ENCODE data around the gene MPPED2. TPM values are rescaled to one million over a fixed set of nuclear protein-coding genes. Genes with fewer than 3 reads are reported as not detected.

The MPPED2 gene
- total RNA-seq, 1 experiment from 2014 or later: 4.7 TPM

DNA sequence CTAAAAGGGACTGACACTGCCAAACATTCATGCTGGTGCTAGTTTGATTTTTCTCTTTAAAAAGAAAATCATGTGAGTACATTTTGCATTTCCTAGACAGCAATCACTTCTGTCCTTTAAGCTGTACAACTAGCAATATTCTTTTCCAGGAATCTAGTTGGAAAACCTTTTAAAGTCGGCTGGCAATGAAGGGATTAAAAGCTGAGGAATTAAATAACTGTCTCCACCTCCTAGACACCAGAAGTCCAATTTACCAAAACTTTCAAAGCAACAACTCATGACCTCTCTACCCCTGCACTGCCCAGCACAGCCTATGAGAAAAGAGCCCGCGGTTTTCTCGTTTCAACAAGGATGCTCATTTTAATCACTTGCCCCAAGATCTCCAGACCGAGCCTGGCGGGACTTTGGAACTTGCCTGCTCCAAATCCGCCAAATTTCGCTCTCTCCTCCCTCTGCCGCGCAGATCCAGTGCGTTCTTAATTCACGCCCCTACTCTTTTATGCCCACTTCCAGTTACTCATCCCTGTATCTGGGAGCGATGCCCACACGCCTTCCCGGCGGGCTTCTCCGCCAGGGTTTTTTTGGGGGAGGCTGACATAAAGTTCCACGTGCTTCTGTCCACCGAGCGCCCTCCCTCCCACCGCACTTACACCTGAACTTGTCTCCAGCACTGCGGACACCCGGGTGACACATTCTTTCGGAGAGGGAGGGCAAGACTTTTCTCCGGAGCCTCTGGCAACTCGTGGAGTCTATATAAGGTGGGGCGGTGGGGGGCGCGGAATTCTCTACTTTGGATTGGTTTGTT, 2.5 kb downstream of the MPPED2 start:
- Histone ChIP-seq H4K5ac (ENCODE audit: insufficient read length, low read depth, low read length) (no peak overlapping the region), H3K18ac (ENCODE audit: insufficient read length, low read depth, low read length) (no peak overlapping the region), H3K14ac (ENCODE audit: insufficient read depth, low read length) (no peak overlapping the region; the same call in 1 of the 2 replicates), H3K4me2 (ENCODE audit: insufficient read depth, insufficient read length, low read length) (peak overlapping the region; percentile 85), H3K9me3 (ENCODE audit: control insufficient read depth, low read depth, low read length) (no peaks in the 10 kb centered on the region), H4K20me1 (ENCODE audit: control insufficient read depth, insufficient read depth, insufficient read length) (no peaks in the 10 kb centered on the region), H3T11ph (ENCODE audit: low read length) (no peak overlapping the region), H2BK5ac (ENCODE audit: insufficient read length, low read length) (no peak overlapping the region), H2AK5ac (ENCODE audit: insufficient read length, low read length) (no peak overlapping the region), H2BK15ac (ENCODE audit: low read depth, low read length) (no peak overlapping the region), H3K4me1 (ENCODE audit: insufficient read depth, low read length) (peaks cover 4% of the 10 kb centered on the region; the same call in 1 of the 2 replicates), H3K79me1 (ENCODE audit: insufficient read depth, low read depth, low read length, poor library complexity, severe bottlenecking) (no peaks in the 10 kb centered on the region), H3K4ac (ENCODE audit: low read depth, low read length) (no peak overlapping the region), H4K91ac (ENCODE audit: insufficient read length, low read depth, low read length) (no peak overlapping the region), H3K9ac (ENCODE audit: extremely low read depth, insufficient read length, low read length) (peak overlapping the region; percentile 28), H3K79me2 (ENCODE audit: insufficient read depth, low read length) (peaks cover 2% of the 10 kb centered on the region; the same call in 1 of the 2 replicates), H2BK120ac (ENCODE audit: low read depth, low read length, poor library complexity, severe bottlenecking) (no peak overlapping the region), H2BK20ac (ENCODE audit: low read depth, low read length, poor library complexity, severe bottlenecking) (no peak overlapping the region), H3K27me3 (ENCODE audit: insufficient read depth, low read length) (peaks cover 7% of the 10 kb centered on the region; the same call in 1 of the 2 replicates), H3K27ac (ENCODE audit: insufficient read length, low read depth, low read length) (no peak overlapping the region), H3K23ac (ENCODE audit: insufficient read length, low read depth, low read length) (no peak overlapping the region), H2AFZ (ENCODE audit: low read length) (no peak overlapping the region), H3K23me2 (ENCODE audit: insufficient read length, low read depth, low read length, poor library complexity, severe bottlenecking) (peaks cover 21% of the 10 kb centered on the region), H3K56ac (ENCODE audit: insufficient read length, low read depth, low read length) (no peak overlapping the region), H2BK12ac (ENCODE audit: insufficient read length, low read depth, low read length) (no peak overlapping the region), H4K8ac (replicated peaks; ENCODE audit: insufficient read length, low read depth, low read length) (no peak overlapping the region)
- peak; percentile 39 for DNase-seq
- TF ChIP-seq, protein P1, sequence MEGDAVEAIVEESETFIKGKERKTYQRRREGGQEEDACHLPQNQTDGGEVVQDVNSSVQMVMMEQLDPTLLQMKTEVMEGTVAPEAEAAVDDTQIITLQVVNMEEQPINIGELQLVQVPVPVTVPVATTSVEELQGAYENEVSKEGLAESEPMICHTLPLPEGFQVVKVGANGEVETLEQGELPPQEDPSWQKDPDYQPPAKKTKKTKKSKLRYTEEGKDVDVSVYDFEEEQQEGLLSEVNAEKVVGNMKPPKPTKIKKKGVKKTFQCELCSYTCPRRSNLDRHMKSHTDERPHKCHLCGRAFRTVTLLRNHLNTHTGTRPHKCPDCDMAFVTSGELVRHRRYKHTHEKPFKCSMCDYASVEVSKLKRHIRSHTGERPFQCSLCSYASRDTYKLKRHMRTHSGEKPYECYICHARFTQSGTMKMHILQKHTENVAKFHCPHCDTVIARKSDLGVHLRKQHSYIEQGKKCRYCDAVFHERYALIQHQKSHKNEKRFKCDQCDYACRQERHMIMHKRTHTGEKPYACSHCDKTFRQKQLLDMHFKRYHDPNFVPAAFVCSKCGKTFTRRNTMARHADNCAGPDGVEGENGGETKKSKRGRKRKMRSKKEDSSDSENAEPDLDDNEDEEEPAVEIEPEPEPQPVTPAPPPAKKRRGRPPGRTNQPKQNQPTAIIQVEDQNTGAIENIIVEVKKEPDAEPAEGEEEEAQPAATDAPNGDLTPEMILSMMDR (conservative IDR thresholded peaks at IDR 0.05): no peak
- WGBS (ENCODE audit: extremely low coverage, insufficient read length, low lambda C conversion rate): no CpG with 5 or more reads among the region's 29 CpGs
- Mint-ChIP-seq H3K27me3 (ENCODE audit: low read depth) (peaks cover 64% of the 10 kb centered on the region), H3K27ac (no peak overlapping the region), H3K4me1 (peaks cover 19 to 29% of the 10 kb centered on the region in 2 experiments), H3K4me3 (peak overlapping the region; percentile 55 to 92), H3K36me3 (ENCODE audit: insufficient read depth in 1 of 3, low read depth in 3 of 3) (peaks cover 0 to 15% (median 5%) of the 10 kb centered on the region in 3 experiments; a peak in 4 of 7 replicates), H3K9me3 (no peaks in the 10 kb centered on the region; a peak in 1 of 5 replicates)

Measured in H9 (cell line).